ENCODE measurements around the gene ZDHHC19.

ZDHHC19 gene

DNA sequence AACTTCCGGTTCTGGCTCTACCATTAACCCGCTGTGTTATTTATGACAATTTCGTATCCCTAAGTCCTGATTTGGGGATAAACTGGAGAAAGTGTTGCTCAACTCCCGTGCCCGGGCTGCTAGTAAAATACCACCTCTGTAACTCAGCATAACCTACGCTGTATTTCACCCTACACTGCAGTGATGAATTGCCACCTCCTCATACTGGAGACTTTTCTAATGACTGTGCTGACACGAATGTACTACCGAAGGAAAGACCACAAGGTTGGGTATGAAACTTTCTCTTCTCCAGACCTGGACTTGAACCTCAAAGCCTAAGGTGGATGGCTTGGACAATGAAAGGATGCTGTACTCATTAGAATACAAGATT is 21.7 kb upstream of the ZDHHC19 start:
- Histone ChIP-seq H3K9me3 (replicated peaks; ENCODE audit: insufficient read depth, low read length) (no peaks in the 10 kb centered on the region), H3K27ac (ENCODE audit: low read length) (no peak overlapping the region), H4K20me1 (ENCODE audit: insufficient read depth, low read length) (no peaks in the 10 kb centered on the region), H2AFZ (ENCODE audit: low read length) (no peak overlapping the region), H3K9me2 (replicated peaks; ENCODE audit: insufficient read depth, low read length) (no peaks in the 10 kb centered on the region), H3K9ac (ENCODE audit: low read length) (no peak overlapping the region), H3K4me2 (ENCODE audit: low read depth, low read length) (no peak overlapping the region), H3K4me1 (ENCODE audit: low read length) (no peaks in the 10 kb centered on the region), H3K79me2 (ENCODE audit: low read length) (no peaks in the 10 kb centered on the region), H3K27me3 (replicated peaks; ENCODE audit: insufficient read depth, low read length) (no peaks in the 10 kb centered on the region), H3K4me3 (ENCODE audit: low read length) (no peak overlapping the region), H3K36me3 (replicated peaks; ENCODE audit: insufficient read depth, low read length) (no peaks in the 10 kb centered on the region), H3F3A (ENCODE audit: insufficient read depth, low read length) (no peaks in the 10 kb centered on the region)
- TF ChIP-seq EZH2 (optimal IDR thresholded peaks at IDR 0.05; ENCODE audit: low read depth, low read length) = no peak
- no peak for DNase-seq

DNA sequence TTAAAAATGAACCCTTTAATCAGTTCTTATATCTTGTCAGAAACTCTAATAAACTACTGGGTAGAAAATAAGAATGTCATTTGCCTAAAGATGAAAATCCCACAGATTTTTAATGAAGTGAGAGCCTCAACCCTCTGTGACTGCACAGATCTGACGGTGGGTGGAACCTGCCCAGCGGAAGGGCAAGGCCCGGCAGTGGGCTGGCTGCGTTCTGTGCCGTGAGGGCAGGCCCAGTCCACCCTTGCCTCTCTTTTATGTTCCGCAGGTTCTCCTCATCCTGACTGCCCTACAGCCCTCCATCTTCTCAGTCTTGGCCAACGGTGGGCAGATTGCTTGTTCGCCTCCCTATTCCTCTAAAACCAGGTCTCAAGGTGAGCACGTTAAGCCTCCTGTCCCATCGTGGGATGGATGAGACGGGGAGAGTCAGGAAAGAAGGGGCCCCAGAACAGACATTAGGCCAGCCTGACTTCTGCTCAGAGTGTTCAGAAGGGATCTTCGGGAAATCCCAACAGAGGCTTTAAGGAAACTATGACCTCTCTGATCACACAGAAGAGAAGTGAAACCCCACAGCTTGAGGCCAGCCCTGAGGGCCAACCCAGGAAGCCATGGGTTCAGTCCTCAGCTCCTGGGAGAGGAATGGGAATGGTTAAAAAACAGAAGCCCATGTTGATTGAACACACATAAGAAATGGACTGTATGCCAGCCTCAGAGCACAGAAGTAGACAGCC is 21.1 kb upstream of the ZDHHC19 start:
- Histone ChIP-seq H3K4me1 (ENCODE audit: low read length) (no peaks in the 10 kb centered on the region), H3K9ac (ENCODE audit: low read length) (no peak overlapping the region), H3K27ac (ENCODE audit: low read length) (no peak overlapping the region), H3K4me3 (ENCODE audit: low read length) (no peak overlapping the region), H2AFZ (ENCODE audit: low read length) (no peak overlapping the region), H3K36me3 (replicated peaks; ENCODE audit: insufficient read depth, low read length) (no peaks in the 10 kb centered on the region), H4K20me1 (ENCODE audit: insufficient read depth, low read length) (no peaks in the 10 kb centered on the region), H3K9me3 (replicated peaks; ENCODE audit: insufficient read depth, low read length) (no peaks in the 10 kb centered on the region), H3F3A (ENCODE audit: insufficient read depth, low read length) (no peaks in the 10 kb centered on the region), H3K27me3 (replicated peaks; ENCODE audit: insufficient read depth, low read length) (no peaks in the 10 kb centered on the region), H3K4me2 (ENCODE audit: low read depth, low read length) (no peak overlapping the region), H3K9me2 (replicated peaks; ENCODE audit: insufficient read depth, low read length) (no peaks in the 10 kb centered on the region), H3K79me2 (ENCODE audit: low read length) (no peaks in the 10 kb centered on the region)
- TF ChIP-seq EZH2phosphoT487 (IDR thresholded peaks at IDR 0.05; ENCODE audit: low read length) = no peak
- TF ChIP-seq, protein P1, sequence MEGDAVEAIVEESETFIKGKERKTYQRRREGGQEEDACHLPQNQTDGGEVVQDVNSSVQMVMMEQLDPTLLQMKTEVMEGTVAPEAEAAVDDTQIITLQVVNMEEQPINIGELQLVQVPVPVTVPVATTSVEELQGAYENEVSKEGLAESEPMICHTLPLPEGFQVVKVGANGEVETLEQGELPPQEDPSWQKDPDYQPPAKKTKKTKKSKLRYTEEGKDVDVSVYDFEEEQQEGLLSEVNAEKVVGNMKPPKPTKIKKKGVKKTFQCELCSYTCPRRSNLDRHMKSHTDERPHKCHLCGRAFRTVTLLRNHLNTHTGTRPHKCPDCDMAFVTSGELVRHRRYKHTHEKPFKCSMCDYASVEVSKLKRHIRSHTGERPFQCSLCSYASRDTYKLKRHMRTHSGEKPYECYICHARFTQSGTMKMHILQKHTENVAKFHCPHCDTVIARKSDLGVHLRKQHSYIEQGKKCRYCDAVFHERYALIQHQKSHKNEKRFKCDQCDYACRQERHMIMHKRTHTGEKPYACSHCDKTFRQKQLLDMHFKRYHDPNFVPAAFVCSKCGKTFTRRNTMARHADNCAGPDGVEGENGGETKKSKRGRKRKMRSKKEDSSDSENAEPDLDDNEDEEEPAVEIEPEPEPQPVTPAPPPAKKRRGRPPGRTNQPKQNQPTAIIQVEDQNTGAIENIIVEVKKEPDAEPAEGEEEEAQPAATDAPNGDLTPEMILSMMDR (IDR thresholded peaks at IDR 0.05; ENCODE audit: low read length) = no peak
- TF ChIP-seq EZH2 (optimal IDR thresholded peaks at IDR 0.05; ENCODE audit: low read depth, low read length) = no peak
- no peak for DNase-seq

DNA sequence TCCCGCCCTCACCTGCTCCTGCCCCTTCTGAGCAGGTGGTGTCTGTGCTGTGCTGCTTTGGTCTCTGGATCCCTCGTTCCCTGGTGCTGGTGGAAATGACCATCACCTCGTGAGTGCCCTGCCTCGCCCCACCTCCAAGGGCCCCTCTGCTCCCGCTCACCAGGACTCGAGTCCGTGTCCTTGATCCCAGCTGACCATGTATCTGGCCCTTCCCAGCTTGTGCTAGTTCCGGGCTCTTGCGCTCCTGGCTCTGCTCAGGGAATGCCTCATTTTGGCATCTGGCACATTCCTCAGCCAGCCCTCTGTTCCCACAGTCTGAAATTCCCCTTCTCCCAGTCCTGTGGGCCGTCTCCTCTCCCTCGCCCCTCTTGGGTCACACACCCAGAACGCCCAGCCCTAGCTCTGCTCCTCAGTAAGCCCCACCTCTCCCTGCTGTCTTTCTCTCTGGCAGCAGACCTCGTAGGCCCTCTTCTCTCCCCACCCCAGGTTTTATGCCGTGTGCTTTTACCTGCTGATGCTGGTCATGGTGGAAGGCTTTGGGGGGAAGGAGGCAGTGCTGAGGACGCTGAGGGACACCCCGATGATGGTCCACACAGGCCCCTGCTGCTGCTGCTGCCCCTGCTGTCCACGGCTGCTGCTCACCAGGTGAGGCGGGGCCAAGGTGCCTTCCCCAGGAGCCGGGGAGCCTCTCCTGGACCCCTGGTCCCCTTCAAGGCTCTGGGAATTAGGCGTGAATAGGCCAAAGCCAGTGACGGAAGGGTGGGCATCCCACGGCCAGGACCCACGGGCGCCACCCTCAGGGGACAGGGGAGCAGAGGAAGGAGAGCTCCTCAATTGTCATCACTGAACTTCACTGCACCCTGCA is 16.7 kb upstream of the ZDHHC19 start:
- TF ChIP-seq EZH2phosphoT487 (IDR thresholded peaks at IDR 0.05; ENCODE audit: low read length) = no peak
- TF ChIP-seq EZH2 (optimal IDR thresholded peaks at IDR 0.05; ENCODE audit: low read depth, low read length) = no peak
- TF ChIP-seq, protein P1 (IDR thresholded peaks at IDR 0.05; ENCODE audit: low read length) = no peak

More for the DNA sequence above, 16.7 kb upstream of the ZDHHC19 start:
- Histone ChIP-seq H3K4me3 (ENCODE audit: low read length) (no peak overlapping the region), H3K4me1 (ENCODE audit: low read length) (no peaks in the 10 kb centered on the region), H3K4me2 (ENCODE audit: low read depth, low read length) (no peak overlapping the region), H3K27me3 (replicated peaks; ENCODE audit: insufficient read depth, low read length) (no peaks in the 10 kb centered on the region), H3F3A (ENCODE audit: insufficient read depth, low read length) (no peaks in the 10 kb centered on the region), H3K79me2 (ENCODE audit: low read length) (no peaks in the 10 kb centered on the region), H3K9me2 (replicated peaks; ENCODE audit: insufficient read depth, low read length) (no peaks in the 10 kb centered on the region), H3K9ac (ENCODE audit: low read length) (no peak overlapping the region), H3K36me3 (replicated peaks; ENCODE audit: insufficient read depth, low read length) (no peaks in the 10 kb centered on the region), H4K20me1 (ENCODE audit: insufficient read depth, low read length) (no peaks in the 10 kb centered on the region), H2AFZ (ENCODE audit: low read length) (no peak overlapping the region), H3K27ac (ENCODE audit: low read length) (no peak overlapping the region), H3K9me3 (replicated peaks; ENCODE audit: insufficient read depth, low read length) (no peaks in the 10 kb centered on the region)
- no peak for DNase-seq
